ENCODE data around the gene FBXL7.
"Not testable (repeated sequence)": the region's sequence is repeated elsewhere in the genome, so short reads cannot be mapped to it uniquely, and the experiment has no call there.

Gene FBXL7

DNA sequence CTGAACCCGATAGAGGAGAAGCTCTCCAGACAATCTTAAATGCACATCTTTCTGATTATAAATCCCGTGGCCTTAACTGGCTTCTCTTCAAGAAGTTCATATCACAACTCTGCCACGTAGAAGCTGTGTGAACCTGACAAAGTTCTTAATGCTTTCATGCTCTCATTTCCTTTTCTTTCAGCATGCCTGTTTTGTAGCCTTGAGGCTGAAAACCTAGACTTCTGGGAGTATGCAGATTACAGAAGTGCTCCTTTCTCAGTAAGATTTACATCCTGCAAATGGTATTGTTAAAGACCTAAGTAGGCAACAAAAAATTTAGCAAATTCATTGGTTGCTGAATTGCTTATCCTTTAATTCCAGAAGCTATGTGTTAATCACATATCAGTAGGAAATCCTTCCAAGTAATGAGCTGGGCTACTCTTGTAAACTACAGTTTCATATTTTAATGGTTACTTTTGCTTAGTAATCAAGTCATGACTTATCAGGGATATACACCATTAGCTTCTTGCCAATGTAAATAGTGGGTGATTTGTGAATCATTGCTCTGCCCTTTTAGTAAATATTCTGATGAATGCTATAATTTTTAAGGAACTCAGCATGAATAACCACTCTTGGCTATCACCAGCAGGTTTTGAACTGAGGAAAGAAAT lies 334.7 kb downstream of the FBXL7 start:
- no peak for DNase-seq

DNA sequence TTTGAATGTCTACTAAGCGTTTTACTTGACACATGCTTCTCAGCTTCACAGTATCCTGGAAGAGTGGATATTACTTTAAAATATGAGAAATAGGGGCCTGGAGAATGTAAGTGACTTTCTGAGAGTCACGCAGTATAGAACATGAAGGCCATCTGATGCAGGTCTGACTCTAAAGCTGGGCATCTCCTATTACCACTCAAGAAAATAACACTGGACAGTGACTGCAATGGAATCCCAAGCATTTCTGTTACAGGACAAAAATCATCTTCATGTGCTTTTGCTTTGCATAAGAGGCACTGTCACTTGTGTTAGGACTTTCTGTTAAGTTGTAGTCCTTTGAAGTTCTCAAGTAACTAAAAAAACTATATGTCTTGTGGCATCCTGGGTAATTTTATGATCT lies 335.5 kb downstream of the FBXL7 start:
- no peak for DNase-seq

DNA sequence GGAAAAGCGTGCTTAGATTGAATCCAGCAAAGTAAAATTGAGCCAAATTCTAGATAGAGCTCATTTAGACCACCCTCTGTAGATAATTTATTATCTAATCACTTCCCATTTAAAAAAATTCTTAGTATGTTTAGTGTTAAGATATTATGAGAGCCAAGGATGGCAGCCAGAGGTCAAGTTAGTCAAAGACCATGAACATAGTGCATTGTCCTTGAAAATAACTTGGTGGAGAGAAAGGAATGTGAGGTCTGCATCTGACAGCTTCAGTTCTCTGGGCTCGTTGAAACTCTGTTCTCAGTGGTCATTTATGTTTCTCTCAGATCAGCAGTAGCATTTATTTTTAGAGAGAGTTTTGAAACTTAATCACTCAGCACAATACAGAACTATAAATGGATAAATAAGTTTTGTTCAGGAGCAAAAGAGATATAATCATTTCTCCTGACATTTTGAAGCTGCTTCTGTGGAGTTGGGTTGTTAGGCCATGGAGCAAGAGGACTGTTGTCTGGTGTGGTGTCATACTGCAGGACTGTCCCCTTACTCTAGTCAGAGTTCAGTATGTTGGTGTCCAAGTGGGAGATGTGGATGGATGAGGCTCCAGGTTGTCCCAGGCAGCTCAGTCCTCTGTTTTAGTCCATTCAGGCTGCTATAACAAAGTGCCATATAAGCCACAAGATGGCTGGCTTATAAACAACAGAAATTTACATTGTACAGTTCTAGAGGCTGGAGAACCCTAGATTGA lies 337.7 kb downstream of the FBXL7 start:
- no peak for DNase-seq

DNA sequence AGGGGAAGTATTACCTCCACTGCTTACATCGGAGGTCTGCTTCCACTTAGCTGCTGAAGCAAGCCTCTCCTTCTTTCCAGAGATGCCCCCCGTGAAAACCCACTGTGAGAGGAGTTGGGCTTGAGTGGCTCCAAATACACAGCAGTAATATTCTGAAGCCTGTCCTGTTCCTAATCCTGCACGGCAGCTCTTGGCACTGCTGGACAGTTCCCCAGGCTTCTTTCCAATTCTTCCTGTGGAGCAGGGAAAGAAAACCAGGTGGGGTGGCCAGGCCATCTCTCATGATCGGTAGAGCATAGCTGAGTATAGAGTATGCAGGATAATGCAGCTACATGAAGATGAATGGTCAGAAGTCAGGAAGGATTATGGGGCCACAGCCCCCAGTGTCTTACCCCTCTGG lies 344.3 kb downstream of the FBXL7 start:
- no peak for DNase-seq

DNA sequence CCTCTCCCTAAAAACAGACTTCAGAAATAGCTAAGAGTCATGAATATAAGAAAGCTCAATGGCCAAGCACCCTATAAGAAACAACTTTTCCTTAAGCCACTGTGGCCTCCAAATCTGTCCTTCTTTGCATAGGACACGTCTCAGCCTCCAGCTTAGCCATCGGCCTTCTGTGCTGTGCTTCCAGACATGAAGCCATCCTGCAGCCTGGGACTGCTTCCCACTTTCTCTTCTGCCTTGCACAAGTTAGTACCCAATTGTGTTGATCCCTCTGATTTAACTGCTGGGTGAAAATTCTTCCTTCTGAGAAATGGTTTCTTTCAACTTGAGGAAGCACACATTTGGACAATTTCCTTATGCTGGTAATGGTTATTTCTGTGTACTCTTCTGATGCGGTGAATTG lies 344.9 kb downstream of the FBXL7 start:
- DNase-seq = no peak

DNA sequence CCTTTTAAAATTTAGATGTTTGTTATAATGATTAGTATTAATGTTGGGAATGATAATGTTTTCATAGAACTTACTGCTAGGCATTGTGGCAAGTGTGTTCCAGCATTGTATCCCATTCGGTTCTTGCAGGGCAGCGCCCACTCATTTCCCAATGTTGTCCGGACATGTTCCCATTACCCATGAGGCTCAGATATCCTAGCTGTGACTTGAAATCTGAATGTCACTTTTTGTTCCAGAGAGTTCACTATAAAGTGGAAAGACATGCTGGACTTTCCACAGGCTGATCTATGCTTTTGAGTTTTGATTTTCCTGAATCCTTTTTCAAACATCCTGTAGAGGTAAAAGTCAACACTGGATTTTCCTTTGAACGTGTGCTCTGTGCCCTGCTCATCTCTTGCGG lies 350.6 kb downstream of the FBXL7 start:
- DNase-seq = no peak

DNA sequence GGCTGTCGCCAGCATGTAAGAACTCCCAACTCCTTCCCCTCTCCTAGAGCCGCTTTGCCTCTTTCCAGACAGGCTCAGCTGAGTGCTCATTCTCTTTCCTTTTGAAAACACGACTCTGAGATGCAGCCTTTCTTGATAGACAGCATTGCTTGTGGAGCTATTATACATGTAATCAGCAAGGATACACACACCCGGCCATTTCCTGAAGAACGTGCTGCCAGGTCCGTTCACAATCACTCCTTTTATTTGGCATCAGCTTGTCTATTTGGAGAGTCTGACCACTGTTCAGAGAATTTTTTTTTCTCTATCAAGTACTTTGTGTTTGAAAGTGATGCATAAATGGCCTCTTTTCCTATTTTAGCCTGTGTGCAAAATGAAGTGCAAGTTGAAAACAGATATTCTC lies 351.0 kb downstream of the FBXL7 start:
- DNase-seq = no peak

DNA sequence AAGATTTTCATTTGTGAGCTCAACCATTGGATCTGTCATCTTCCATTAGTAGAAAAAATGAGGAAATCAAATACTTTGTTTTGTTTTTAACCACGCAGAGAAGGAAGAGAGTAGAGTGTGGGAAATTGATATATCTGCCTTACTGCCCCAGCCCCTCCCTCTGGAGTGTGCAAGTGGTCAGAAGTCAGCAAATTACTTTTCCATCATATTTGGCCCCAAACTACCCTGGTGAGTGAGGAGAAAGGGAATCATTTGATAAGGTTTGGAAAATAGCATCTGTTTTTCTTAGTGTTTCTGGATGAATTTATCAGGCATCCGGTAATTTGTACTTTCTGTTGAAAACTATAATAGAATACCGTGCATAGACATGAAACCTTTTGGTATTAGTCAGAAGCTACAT lies 352.2 kb downstream of the FBXL7 start:
- DNase-seq = no peak

DNA sequence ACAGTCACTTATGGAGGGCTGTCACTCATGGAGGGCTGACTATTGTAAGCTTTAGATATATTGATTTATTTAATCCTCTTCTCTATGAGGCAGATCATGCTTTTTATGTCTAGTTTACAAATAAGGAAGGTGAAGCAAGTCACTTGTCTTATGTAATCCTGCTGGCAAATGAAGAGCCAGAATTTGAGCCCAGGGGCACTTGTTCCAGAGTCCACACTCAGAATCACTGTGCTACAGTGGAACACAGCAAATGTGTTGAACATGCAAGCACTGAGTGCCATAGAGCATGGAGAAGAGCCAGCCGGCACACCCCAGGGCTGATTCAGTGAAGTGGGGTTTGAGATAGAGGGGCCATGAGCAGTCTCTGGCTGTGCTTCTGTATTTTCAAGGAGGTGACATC lies 353.0 kb downstream of the FBXL7 start:
- DNase-seq = no peak

DNA sequence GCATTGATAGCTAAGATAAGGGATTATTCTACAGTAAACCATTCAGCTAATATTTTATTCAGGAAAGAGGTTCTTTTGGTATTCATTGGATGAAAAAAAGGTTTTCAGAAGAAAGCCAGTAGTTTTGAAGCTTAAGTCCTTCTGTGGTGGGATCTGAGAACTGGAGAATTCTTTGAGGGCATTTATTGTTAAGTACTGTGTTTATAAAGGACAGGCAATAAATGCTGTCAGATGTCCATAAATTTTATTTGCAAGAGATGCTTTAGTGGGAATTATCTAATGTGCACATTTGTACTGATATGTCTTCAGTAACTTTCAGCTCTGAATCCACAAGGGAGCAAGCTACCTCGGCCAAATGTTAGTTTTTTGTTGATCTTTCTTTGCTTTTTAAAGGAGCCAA lies 358.3 kb downstream of the FBXL7 start:
- DNase-seq = no peak

DNA sequence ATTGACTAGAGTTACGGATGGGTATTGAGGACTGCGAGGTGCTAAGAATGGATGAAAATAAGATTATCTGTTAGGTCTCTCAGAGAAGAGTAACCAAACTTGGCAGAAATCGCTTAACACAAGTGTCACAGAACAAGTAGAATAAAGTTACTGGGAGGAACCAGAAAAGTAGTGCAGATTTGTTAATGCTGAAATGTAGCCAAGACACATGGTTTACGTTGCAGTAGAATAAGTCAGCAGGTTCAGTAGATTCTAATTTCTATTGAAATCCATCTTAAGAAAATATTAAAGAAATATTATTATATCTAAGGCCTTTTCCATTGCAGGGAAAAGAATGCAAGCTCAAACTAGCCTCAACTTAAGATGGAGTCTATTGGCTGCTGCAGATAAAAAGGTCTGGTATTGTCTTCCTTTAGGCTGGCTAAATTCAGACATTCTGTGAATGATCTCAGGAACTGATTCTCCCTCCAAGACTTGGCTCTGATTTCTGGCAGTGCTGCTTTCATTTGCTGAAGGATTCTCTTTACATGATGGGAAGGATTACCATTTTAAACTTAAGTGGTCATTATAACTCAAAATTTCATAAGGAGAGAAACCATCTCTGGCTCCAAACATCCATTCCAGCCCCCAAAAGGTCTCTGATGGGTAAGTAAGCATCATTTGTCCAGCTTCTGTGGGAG lies 364.7 kb downstream of the FBXL7 start:
- DNase-seq = no peak

DNA sequence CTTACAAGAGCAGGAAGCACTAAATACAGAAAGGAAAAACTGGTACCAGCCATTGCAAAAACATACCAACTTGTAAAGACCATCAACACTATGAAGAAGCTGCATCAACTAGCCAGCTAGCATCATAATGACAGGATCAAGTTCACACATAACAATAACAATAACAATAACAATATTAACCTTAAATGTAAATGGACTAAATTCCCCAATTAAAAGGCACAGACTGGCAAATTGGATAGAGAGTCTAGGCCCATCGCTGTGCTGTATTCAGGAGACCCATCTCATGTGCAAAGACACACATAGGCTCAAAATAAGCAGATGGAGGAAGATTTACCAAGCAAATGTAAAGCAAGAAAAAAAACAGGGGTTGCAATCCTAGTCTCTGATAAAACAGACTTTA lies 372.3 kb downstream of the FBXL7 start:
- DNase-seq = not testable (repeated sequence)

DNA sequence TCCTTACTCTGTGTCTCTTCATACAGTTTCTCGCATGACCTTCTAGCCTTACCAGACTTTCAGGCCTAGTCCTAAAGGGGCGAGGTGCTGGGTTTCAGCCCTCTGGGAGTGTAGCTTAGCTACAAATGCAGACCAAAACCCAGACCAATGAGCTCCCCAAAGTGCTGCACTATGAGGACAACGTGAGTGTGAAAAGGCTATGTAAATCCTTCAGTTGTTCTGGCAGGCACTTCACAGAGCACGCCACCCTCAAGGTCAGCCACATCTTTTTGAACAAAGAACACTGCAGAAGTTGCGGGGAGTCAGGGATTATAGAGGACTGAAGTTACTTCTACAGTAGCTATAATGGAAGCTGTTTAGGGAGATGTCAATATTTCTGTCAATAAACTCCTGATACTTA lies 377.9 kb downstream of the FBXL7 start:
- DNase-seq = no peak

DNA sequence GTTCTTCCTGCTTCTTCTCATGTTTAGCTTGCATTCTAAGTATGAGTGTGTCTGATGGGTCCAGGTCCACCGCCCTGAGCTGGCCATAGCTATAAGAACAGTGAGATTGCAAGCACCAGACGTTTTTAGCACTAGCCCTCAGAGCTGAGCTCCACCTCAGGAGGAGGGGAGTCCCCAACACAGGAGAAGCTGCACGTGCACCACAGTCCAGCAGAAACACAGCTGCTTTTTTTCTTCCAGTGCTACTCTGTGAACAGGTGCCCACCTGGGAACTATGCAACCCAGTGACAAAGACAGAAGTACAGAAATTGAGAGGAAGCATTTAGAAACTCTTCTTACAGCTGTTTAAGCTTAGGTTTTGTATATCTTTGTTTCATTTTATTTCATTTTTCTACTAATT lies 380.2 kb downstream of the FBXL7 start:
- DNase-seq = no peak

DNA sequence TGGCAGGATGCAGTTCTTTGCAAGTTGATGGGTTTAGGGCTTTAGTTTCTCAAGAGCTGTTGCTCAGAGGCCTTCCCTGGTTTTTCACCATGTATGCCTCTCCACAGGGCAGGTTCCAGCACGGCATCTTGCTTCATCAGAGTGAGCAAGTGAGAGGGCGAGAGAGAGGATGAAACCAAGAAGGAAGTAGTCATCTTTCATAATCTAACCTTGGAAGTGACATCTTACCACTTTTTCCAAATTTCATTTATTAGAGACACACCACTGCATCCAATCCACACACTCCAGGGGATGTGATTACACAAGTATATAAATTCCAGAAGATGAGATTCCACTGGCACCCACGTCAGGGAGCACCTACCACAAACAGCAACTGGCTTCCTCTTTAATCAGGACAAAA lies 385.2 kb downstream of the FBXL7 start:
- no peak for DNase-seq

DNA sequence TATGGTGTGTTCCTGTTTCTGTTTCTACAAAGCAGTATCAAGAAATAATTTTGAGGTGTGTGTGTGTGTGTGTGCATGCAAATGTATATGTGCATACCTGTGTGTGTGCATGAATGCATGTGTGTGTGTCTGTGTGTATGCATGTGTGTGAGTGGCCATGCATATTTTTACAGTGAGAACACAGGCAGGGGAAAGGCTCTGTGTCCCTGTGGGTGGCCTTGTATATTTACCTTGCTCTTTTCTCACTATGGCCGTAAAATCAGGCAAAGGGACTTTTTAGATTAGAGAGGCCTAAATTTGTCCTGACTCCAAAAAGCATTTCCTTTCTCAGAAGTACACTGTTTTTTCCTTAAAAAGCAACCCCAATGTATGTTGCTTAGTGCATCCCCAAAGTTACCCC lies 386.2 kb downstream of the FBXL7 start:
- DNase-seq = no peak

DNA sequence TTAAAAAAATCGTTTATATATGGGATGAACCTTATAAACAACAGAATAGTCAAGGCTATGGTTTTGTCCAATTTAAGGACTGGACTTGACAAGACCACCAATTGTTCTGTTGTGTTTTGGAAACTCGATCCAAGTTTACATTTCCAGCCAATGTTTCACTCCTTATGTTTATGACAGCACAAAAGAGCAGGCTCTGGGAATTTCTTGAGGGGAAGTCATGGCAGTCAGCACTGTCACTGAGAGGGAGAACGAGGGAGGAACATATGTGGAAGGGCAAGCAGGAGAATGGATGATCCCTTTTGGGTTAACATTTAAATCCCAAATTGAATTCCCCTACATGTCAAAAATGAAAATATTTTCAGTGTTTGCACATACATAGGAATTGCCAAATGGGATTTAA lies 387.1 kb downstream of the FBXL7 start:
- DNase-seq = no peak

DNA sequence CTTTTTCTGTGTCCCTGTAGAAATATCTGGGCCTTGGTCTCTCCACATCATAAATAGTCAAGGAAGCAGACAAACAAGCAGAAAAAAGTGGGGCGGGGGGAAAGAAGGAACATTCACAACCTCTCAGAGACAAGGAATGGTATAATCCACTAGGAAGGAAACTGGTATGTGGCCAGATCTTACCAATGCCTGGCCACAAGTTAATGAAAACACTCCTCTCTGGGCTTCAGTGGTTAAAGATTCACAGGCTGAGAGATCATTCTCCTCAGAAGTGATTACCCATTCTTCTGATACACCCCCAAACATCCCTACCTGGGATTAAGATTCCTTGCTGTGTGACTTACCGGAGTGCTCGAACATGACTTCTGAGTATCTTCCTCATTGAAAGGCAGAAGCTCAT lies 389.0 kb downstream of the FBXL7 start:
- DNase-seq = no peak

DNA sequence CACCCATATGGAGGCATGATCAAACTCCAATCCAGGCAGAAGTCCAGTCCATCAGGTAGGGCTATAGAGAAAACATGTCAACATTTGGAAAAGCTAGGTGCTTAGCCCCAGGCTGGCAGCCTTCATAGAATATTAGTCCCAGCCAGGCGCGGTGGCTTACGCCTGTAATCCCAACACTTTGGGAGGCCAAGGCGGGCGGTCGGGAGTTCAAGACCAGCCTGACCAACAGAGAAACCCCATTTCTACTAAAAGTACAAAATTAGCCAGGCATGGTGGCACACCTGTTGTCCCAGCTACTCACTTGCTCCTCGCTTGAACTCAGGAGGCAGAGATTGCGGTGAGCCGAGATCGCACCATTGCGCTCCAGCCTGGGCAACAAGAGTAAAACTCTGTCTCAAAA lies 393.9 kb downstream of the FBXL7 start:
- DNase-seq = no peak

DNA sequence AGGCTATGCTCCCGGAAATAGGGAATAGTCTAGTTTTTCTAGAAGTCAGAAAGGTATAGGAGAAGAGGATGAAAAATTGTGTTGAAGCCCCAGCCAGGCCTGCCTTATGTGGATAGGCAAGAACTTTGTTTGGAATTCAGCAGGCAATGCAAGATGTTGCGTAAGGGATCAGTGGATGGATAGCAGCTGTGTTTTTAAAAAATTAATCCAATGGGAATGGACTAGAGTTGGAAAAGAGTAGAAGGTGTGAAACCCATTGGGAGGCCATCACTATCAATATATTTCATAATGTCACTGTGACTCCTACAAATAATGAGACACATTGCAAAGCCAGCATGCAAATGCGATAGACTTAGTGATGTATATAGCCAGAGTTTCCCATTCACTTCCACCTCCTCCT lies 397.7 kb downstream of the FBXL7 start:
- DNase-seq = no peak

DNA sequence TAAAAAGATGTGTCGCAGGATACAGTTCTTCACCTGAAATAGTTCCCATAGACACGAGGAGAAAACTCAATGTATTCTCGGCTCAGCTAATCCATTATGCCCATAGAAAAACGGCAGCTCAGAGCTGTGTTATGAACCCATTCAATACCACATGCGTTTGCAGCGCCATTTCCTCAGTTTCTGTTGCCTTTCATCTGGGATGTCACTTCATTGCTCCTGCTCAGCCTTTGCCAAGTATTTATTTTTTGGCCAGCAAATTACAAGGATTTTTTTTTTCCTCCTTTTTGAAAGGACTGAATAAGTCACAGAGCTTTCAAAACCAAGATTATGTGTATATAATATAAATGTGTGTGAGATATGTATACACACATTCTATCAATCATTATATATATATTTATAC lies 398.7 kb downstream of the FBXL7 start:
- DNase-seq = no peak

DNA sequence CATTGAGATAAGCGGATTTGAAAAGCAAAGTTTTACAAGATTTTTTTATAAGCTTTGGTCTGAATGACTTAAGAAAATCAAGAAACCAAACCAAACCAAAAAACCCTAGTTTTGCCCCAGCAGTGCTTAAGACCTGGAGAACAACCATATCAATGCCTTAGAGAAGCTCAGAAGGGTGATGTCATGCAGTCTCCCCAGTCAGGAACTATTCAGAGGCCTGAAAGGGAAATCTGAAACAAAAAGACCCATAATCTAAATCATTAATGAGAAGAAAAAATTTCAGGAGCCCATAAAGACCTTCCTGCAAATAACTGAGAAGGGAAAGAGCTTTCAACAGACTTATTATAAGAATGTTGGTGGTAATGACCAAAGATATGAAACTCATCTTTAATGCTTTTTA lies 399.5 kb downstream of the FBXL7 start:
- no peak for DNase-seq

DNA sequence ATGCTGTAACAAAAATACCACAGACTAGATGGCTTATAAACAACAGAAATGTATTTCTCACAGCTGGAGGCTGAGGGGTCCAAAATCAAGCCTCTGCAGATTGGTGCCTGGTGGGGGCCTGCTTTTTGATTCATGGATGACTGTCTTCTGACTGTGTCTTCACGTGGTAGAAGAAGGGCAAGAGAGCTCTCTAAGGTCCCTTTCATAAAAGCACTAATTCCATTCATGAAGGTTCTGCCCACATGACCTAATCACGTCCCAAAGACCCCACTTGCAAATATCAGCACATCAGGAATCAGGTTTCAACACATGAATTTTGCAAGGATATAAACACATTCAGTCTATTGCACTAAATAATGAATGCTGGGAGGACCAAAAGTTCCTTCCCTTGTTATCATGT lies 401.2 kb downstream of the FBXL7 start:
- DNase-seq = no peak

DNA sequence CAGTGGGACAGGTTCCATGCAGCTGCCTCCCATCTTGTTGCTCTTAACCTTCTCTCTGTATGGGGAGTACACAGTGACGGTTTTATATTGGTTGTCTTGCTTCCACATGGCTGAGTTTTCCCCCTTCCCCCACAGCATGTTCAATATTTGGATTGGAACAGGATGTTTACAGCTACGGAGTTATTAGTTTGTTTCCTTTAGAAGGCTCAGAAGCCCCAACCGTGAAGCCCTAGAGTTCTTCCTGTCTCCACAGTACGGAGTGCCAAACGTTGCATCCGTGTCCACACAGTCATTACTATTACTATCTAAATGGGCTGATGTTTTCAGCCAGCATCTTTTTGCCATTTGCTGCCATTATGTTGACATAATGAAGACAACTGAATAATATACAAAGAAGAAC lies 402.1 kb downstream of the FBXL7 start:
- DNase-seq = no peak

All from cortex of kidney (tissue), 1 donor.